Ascending aorta (tissue), 2 donors: ENCODE data around the gene ADCY7. TPM values are rescaled to one million over a fixed set of nuclear protein-coding genes. Genes with fewer than 3 reads are reported as not detected.

Source experiments
- DNase-seq, 2 donors: peaks; one replicate each; pipeline ENCODE4 v3.0.0-alpha.2; 2019; ENCODE audit warnings: low spot score in 2 of 2
- H3K27ac ChIP-seq, 2 donors: fragments of 200-600 bp; sonication (generic); one replicate each; pipeline ENCODE4 v1.5.1; 2016 to 2017; ENCODE audit warnings: mild to moderate bottlenecking in 1 of 2
- H3K27me3 ChIP-seq: fragments of 200-600 bp; sonication (generic); one replicate; pipeline ENCODE4 v1.5.1; 2017
- H3K36me3 ChIP-seq, 2 donors: fragments of 200-600 bp; sonication (generic); one replicate each; pipeline ENCODE4 v1.5.1; 2016
- H3K4me1 ChIP-seq, 2 donors: fragments of 200-600 bp; sonication (generic); one replicate each; pipeline ENCODE4 v1.5.1; 2016 to 2017; ENCODE audit warnings: mild to moderate bottlenecking in 1 of 2
- H3K4me3 ChIP-seq, 2 donors: fragments of 200-600 bp; sonication (generic); one replicate each; pipeline ENCODE4 v1.5.1; 2016 to 2017; ENCODE audit warnings: mild to moderate bottlenecking in 1 of 2
- H3K9me3 ChIP-seq, 2 donors: fragments of 200-600 bp; sonication (generic); one replicate each; pipeline ENCODE4 v1.5.1; 2016
- intact Hi-C: fragments of 100-400 bp; cut with DNase I; formaldehyde crosslinking; loops from one replicate; pipeline ENCODE4 v1.15.1; 2023
- total RNA-seq: library from RNA; depleted of rRNA; stranded (reverse); fragments of >200 nt; gene quantifications from one replicate; pipeline ENCODE4 v1.1.0, GENCODE V29; 2016
- TF ChIP-seq, protein P1 (sequence below), 3 experiments: fragments of 200-600 bp in 2 of 3; fragments of 450-650 bp in 1 of 3; sonication (generic) in 2 of 3; IDR thresholded peaks; one replicate each; pipeline ENCODE4 v1.5.1; 2016 to 2019; ENCODE audit warnings: antibody characterized with exemption in 3 of 3, mild to moderate bottlenecking in 1 of 3, moderate library complexity in 1 of 3

Gene ADCY7
- total RNA-seq, 1 donor from 2014 or later, result 8.2 TPM

DNA sequence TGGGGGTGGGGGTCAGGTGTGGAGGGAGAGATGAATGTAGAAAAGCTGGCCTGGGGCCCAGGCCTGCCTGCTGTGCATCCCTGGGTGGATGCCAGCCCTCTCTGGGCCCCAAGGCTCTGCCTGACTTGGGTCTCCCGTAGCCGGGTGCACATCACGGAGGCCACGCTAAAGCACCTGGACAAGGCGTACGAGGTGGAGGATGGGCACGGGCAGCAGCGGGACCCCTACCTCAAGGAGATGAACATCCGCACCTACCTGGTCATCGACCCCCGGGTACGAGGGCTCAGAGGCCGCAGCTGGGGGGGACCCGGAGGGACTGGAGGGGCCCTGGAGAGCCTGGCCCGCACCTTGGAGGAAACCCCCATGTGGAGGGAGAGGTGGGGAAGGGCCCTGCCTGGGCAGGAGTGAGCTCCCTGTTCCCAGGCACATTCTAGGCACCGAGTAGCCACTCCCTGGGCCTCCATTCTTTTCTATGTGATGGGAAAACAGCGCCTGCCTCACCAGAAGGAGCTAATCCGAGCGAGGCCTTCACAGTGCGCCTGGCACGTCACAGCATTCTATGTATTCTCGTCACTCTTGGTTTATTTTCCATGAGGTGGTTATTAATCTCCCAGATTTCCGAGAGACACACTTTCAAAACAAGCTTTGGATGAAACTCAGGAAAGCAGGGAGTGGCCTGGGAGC is 34.7 kb downstream of the ADCY7 start:
- Histone ChIP-seq H3K4me1 (no peaks in the 10 kb centered on the region), H3K36me3 (peaks cover 0 to 5% of the 10 kb centered on the region in 2 donors), H3K4me3 (no peak overlapping the region), H3K9me3 (no peaks in the 10 kb centered on the region), H3K27ac (no peak overlapping the region), H3K27me3 (no peaks in the 10 kb centered on the region)
- DNase-seq, result peak in 1 of 2 donors; percentile 55
- TF ChIP-seq, protein P1, sequence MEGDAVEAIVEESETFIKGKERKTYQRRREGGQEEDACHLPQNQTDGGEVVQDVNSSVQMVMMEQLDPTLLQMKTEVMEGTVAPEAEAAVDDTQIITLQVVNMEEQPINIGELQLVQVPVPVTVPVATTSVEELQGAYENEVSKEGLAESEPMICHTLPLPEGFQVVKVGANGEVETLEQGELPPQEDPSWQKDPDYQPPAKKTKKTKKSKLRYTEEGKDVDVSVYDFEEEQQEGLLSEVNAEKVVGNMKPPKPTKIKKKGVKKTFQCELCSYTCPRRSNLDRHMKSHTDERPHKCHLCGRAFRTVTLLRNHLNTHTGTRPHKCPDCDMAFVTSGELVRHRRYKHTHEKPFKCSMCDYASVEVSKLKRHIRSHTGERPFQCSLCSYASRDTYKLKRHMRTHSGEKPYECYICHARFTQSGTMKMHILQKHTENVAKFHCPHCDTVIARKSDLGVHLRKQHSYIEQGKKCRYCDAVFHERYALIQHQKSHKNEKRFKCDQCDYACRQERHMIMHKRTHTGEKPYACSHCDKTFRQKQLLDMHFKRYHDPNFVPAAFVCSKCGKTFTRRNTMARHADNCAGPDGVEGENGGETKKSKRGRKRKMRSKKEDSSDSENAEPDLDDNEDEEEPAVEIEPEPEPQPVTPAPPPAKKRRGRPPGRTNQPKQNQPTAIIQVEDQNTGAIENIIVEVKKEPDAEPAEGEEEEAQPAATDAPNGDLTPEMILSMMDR (IDR thresholded peaks at IDR 0.05), result no peak
- intact Hi-C loops, result no loop called here

GRCh38 chr16:50301626-50302471 is 35.5 kb downstream of the ADCY7 start:
- Histone ChIP-seq H3K4me1 (no peaks in the 10 kb centered on the region), H3K4me3 (no peak overlapping the region), H3K27me3 (no peaks in the 10 kb centered on the region), H3K27ac (no peak overlapping the region), H3K36me3 (peaks cover 0 to 5% of the 10 kb centered on the region in 2 donors), H3K9me3 (no peaks in the 10 kb centered on the region)
- peak in 1 of 2 donors; percentile 70 for DNase-seq
- intact Hi-C loops, result no loop called here
- TF ChIP-seq, protein P1 (IDR thresholded peaks at IDR 0.05), result no peak

GRCh38 chr16:50302472-50303005 is 36.2 kb downstream of the ADCY7 start:
- Histone ChIP-seq H3K9me3 (no peaks in the 10 kb centered on the region), H3K27ac (no peak overlapping the region), H3K4me3 (no peak overlapping the region), H3K4me1 (no peaks in the 10 kb centered on the region), H3K27me3 (no peaks in the 10 kb centered on the region), H3K36me3 (peaks cover 0 to 5% of the 10 kb centered on the region in 2 donors)
- TF ChIP-seq, protein P1 (IDR thresholded peaks at IDR 0.05), result no peak
- DNase-seq, result peak in 1 of 2 donors; percentile 52
- intact Hi-C loops, result no loop called here

GRCh38 chr16:50303041-50303604 is 36.8 kb downstream of the ADCY7 start:
- Histone ChIP-seq H3K27me3 (no peaks in the 10 kb centered on the region), H3K27ac (no peak overlapping the region), H3K4me3 (no peak overlapping the region), H3K36me3 (peaks cover 0 to 5% of the 10 kb centered on the region in 2 donors), H3K9me3 (no peaks in the 10 kb centered on the region), H3K4me1 (no peaks in the 10 kb centered on the region)
- peak in 1 of 2 donors; percentile 60 for DNase-seq
- intact Hi-C loops, result no loop called here
- TF ChIP-seq, protein P1 (IDR thresholded peaks at IDR 0.05), result no peak

DNA sequence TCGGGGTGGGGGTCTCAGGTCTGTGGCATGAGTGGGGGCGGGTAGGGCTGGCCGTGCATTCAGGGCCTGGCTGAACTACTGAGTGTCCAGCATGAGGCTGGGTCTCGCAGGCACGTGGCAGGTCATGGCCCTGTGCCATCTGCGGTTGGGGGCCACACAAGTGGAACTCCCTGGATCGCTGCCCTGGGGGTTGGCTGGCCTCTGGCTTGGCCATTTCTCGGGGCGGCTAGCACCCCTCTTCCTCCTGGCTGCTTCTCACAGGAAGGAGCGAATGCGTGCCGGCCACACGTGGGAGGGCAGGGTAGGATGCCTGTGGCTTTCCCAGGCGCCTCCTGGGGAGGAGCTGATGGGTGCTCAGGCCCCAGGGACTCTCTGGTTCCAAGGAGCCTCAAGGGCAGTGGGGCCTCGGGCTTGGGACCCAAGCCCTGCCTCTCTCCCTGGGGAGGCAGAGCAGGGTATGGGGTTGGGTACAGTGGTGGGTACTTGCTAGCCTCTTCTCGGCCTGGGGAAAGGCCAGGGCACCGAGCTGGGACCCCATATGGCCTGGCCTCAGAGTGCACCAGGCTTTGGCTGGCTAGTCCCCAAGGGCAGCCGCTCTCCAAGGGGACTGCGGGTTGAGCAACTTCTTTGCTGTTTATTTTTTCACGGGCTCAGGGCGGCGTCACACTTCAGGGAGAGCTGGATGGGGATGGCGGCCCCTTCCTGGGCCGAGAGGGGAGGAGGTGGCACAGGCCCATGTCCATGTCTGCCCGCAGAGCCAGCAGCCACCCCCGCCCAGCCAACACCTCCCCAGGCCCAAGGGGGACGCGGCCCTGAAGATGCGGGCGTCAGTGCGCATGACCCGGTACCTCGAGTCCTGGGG is 37.5 kb downstream of the ADCY7 start:
- TF ChIP-seq, protein P1 (IDR thresholded peaks at IDR 0.05), result no peak
- H3K27me3 ChIP-seq, result no peaks in the 10 kb centered on the region
- DNase-seq, result peak in 1 of 2 donors; percentile 58
- no peak overlapping the region for H3K4me3 ChIP-seq
- H3K36me3 ChIP-seq, result peaks cover 0 to 5% of the 10 kb centered on the region in 2 donors
- no peaks in the 10 kb centered on the region for H3K9me3 ChIP-seq
- no peaks in the 10 kb centered on the region for H3K4me1 ChIP-seq
- intact Hi-C loops, result no loop called here
- no peak overlapping the region for H3K27ac ChIP-seq
